Skin epidermis (tissue), 12 donors: ENCODE data around the gene NOP9.
A peak's percentile ranks its signal among the peaks of the same experiment; 100 is the strongest.
"Not testable (repeated sequence)": the region's sequence is repeated elsewhere in the genome, so short reads cannot be mapped to it uniquely, and the experiment has no call there.

ENCODE experiments used
- H3K27ac ChIP-seq, 21 experiments: fragments of 200-600 bp; sonication (generic) in 11 of 21; one replicate each; pipeline ENCODE4 v1.5.0; 2020; ENCODE audit warnings: mild to moderate bottlenecking in 3 of 21, inconsistent platforms in 2 of 21, moderate library complexity in 2 of 21
- H3K4me3 ChIP-seq, 7 experiments: fragments of 200-600 bp; sonication (generic) in 2 of 7; one replicate each; pipeline ENCODE4 v1.5.0; 2020; ENCODE audit warnings: inconsistent platforms in 2 of 7, mild to moderate bottlenecking in 2 of 7, moderate library complexity in 1 of 7

The NOP9 gene

GRCh38 chr14:24337824-24338175 is 38.1 kb downstream of the NOP9 start:
- H3K27ac ChIP-seq: no peak overlapping the region
- H3K4me3 ChIP-seq: no peak overlapping the region

GRCh38 chr14:24338843-24339242 is 39.2 kb downstream of the NOP9 start:
- peak overlapping the region; percentile 39 to 70 (median 53) for H3K4me3 ChIP-seq

GRCh38 chr14:24339284-24340151 is 39.9 kb downstream of the NOP9 start, which contains the start of gene RIPK3:
RIPK3 (minus strand) TSS chr14:24339991; CDS start chr14:24339826, 165 bp downstream.
- Histone ChIP-seq H3K27ac (peak within 1 kb of the TSS in 20 of 21 experiments; percentile 26 to 90 (median 80)), H3K4me3 (peak within 1 kb of the TSS; percentile 39 to 70 (median 53))

More at GRCh38 chr14:24338843-24339242, 39.2 kb downstream of the NOP9 start:
- peak overlapping the region in 12 of 21 experiments; percentile 48 to 90 (median 81) for H3K27ac ChIP-seq

- H3K4me3 ChIP-seq: no peak overlapping the region
- no peak overlapping the region for H3K27ac ChIP-seq
Observed at GRCh38 chr14:24340606-24341005, 41.0 kb downstream of the NOP9 start.

GRCh38 chr14:24342889-24343288 is 43.2 kb downstream of the NOP9 start:
- Histone ChIP-seq H3K4me3 (no peak overlapping the region), H3K27ac (no peak overlapping the region)

GRCh38 chr14:24343795-24344660 is 44.4 kb downstream of the NOP9 start:
- Histone ChIP-seq H3K4me3 (no peak overlapping the region), H3K27ac (no peak overlapping the region)

- no peak overlapping the region for H3K4me3 ChIP-seq
- peak overlapping the region in 1 of 21 experiments; percentile 18 for H3K27ac ChIP-seq
Observed at GRCh38 chr14:24347134-24347533, 47.5 kb downstream of the NOP9 start.

GRCh38 chr14:24348186-24348585 is 48.5 kb downstream of the NOP9 start:
- Histone ChIP-seq H3K27ac (no peak overlapping the region), H3K4me3 (no peak overlapping the region)

- H3K27ac ChIP-seq: no peak overlapping the region
- H3K4me3 ChIP-seq: no peak overlapping the region
Observed at GRCh38 chr14:24349742-24350141, 50.1 kb downstream of the NOP9 start.

GRCh38 chr14:24351517-24351916 is 51.9 kb downstream of the NOP9 start:
- H3K27ac ChIP-seq: no peak overlapping the region
- no peak overlapping the region for H3K4me3 ChIP-seq

GRCh38 chr14:24353559-24354481 is 54.2 kb downstream of the NOP9 start:
- no peak overlapping the region for H3K4me3 ChIP-seq
- H3K27ac ChIP-seq: peak overlapping the region in 15 of 21 experiments; percentile 7 to 64 (median 42)

GRCh38 chr14:24354482-24354825 is 54.8 kb downstream of the NOP9 start:
- peak overlapping the region in 15 of 21 experiments; percentile 18 to 64 (median 42) for H3K27ac ChIP-seq
- H3K4me3 ChIP-seq: not testable (repeated sequence)

GRCh38 chr14:24355009-24355408 is 55.4 kb downstream of the NOP9 start:
- Histone ChIP-seq H3K27ac (peak overlapping the region in 4 of 21 experiments; percentile 29 to 62 (median 55)), H3K4me3 (no peak overlapping the region)

- Histone ChIP-seq H3K27ac (no peak overlapping the region), H3K4me3 (no peak overlapping the region)
Observed at GRCh38 chr14:24356208-24356607, 56.6 kb downstream of the NOP9 start.
